Measurements from ENCODE around the gene MKLN1.
A peak's percentile ranks its signal among the peaks of the same experiment; 100 is the strongest.
"Not testable (repeated sequence)": the region's sequence is repeated elsewhere in the genome, so short reads cannot be mapped to it uniquely, and the experiment has no call there.

The MKLN1 gene

DNA sequence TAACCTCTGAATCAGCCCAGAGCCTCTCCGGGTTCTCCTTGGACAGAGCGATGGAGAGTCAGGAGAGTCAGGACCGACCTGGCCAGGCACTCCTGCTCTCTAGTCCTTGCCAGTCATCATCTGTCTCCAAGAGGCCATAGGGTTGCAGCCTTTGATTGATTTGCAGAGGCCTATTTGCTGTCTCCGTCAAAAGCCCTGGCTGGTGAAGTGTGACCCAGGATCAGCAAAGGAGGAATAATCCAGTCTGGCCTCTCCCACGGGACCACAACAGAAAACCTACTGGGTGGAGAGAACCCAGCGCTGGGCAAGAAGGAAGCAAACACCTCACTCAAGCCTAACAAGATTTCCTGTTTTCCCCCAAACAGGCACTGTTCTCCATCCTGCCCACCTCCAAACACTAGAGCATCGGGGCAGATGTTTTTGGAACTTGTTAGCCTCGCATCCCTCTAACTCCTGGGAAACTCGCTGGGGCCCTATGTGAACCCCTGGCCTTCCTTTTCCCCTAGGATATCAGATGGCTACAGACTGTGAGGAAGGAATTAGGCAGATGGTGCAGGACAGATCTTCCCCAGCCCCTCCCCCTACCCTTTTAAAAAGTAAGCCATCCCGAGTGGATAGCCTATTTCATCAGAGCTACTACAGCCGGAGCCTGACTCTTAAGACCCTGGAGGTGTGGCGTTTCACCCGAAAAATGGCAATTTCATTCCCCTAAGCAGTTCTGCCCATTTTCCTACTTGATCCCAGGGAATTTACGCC lies 174.4 kb downstream of the MKLN1 start:
- DNase-seq, result no peak

DNA sequence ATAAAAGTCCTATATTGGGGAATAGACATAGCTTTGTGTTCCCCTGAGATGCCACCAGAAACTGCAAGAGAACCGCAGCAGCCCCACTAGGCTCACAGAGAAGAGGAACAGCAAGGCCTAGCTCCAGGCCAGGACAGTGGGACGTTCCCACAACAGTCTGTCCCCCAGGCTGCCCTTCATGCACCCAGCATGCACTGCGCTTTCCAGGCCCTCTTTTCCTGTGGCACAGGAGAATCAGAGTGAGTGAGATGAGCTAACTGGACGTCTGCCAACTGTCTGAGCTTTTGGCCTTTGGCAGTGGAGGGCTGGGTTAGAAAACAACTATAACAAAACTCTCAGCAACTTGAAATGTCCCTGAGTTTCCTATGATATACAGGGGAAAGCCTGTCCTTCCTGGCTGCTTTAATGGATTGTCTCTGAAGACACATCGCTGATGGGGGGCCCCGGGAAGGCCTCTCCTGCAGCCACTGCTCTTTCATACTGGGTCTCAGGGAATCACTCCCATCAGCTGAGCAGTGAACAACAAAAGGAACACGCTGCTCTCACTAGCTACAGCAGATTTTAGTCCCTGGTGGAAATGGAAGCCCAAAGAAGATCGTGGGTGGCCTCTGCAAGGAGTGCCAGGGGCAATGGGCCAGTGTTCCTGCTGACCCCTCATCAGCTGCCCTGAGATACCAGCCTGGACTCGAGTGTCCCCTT lies 175.3 kb downstream of the MKLN1 start:
- DNase-seq, result no peak

GRCh38 chr7:131503639-131504038 lies 176.0 kb downstream of the MKLN1 start:
- DNase-seq, result no peak

DNA sequence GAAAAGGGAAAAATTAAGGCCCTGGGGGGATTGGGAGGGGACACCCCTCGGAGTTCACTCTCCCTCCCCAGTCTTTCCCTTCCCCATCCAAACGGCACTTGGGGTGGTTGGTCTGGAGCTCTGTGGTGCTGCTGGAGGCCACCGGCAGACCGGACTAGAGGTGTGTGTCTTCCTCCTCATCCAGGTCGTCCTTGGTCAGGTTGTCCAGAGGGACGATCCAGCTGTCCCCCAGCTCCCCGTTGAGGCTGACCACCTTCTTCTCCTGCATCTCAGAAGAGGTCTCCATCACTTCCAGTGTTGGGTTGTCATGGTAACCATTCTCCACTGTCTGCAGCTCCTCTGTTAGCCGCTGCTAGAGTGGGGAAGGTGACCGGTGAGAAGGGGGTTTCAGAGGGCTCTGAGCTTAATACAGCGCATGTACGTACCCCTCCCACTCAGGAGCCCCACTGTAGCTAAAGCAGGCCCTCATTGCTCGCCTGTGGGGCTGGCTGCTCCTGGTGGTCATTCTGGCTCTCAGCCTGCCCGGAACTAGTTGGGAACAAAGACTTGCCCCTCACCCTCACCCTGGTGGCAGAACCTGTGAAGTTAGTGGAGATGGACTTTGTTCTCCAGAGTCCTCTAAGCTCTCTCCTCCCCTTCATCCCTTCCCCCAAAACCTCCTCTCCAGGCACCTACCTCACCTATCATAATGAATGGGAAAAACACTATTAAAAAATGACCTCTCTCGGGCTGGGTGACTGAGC lies 176.7 kb downstream of the MKLN1 start:
- no peak for DNase-seq

DNA sequence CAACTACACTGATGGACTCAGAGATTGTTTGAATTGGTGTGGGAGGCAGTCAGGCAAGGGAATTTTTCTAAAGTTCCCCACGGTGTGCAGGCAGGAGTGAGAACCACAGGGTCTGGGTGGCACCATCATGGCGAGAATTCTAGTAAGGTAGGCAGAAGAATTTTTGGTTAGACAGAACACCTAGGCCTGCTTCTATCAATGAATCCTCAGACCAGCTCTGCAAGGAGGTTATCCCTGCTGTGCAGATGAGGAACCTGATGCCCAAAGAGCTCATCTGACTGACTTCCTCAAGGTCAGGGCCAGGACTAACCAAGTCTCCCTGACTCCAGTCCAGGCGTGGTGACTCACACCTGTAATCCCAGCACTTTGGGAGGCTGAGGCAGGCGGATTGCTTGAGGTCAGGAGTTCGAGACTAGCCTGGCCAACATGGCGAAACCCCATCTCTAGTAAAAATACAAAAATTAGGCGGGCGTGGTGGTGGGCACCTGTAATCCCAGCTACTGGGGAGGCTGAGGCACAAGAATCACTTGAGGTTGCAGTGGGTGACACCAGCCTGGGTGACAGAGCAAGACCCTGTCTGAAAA lies 177.5 kb downstream of the MKLN1 start:
- DNase-seq, result not testable (repeated sequence)

DNA sequence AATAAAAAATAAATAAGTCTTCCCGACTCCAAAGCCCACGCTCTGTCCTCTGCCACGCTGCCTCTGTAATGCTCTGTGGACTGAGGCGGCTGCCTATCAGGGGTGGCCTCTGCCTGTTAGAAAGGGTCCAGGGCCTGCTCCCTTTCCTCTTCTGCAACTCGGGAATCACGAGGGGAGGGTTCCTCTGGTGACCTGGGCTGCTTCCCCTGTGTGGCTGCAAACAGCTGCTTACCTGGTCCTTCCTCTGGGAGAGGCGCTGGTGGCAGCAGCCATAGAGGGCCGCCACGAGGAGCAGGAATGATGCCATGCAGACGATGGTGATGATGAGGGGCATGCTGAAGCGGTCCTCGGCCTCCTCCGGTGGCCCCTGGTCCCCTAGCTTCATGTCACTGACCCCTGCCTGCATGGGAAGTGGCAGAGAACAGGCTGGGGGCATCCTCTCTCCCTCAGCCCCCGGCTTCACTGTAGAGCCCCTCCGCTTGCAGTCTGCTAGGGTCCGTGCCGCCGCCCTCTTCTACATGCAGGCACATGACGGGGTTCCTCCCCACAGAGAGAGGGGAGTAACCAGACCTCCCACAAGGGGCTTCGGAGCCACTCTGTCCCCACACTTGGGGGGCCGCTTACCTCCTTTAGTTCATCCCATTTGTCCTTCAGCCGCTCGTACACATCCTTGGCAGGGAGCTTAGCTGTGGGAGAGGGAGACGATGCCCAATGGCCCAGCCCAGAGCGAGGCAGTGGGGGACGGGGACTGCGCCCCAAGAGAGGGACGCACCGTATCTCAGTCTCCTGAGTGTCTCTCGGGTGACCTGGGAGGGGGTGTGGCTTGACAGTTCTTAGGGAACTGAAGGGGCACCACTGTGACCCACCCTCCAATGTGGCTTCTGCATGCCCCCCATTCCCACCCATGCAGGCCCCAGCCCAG lies 178.2 kb downstream of the MKLN1 start:
- DNase-seq, result no peak

- DNase-seq, result no peak
Observed at GRCh38 chr7:131506597-131506996, 178.9 kb downstream of the MKLN1 start.

- peak; percentile 60 for DNase-seq
Observed at GRCh38 chr7:131507592-131508331, 180.1 kb downstream of the MKLN1 start.

GRCh38 chr7:131508754-131509486 lies 181.2 kb downstream of the MKLN1 start:
- no peak for DNase-seq

DNA sequence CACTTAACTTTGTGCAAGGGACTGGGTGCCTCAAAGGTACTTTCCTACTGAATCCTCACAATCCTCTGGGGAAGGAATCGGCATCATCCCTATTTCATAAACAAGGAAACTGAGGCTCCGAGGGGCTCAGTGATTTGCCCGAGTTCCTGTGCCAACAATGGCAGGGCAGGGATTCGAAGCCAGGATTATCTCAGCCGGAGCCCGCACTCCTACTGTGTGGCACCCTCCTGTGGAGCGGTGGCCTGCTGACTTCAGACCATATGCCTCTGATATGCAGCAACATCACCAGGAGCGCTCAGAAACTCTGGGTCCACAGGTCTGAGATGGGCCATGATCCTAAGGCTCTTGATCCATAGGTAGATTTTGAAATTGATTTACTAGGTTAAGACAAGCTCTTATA lies 182.1 kb downstream of the MKLN1 start:
- no peak for DNase-seq

DNA sequence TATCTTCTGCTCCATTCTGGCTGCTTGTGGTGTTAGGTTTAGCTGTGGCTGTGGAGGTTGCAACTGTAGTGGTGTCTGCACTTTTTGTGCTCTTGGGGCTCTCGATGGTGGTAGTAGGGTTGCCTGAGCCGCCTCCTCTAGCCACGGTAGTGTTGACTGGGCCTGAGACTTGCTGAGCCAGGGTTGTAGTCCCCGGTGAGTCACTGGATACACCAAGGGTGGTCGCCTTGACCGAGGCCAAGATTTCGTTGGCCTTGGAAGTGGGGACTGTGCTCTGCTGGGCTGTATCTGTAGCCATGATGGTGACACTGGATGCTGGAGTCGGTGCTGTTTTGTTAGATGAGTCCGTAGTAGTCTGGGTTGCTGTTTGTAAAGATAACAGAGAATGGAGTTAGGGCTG lies 183.4 kb downstream of the MKLN1 start:
- DNase-seq, result no peak

GRCh38 chr7:131511774-131512535 lies 184.3 kb downstream of the MKLN1 start:
- no peak for DNase-seq

GRCh38 chr7:131513245-131514061 lies 185.8 kb downstream of the MKLN1 start:
- DNase-seq, result peak; percentile 59

DNA sequence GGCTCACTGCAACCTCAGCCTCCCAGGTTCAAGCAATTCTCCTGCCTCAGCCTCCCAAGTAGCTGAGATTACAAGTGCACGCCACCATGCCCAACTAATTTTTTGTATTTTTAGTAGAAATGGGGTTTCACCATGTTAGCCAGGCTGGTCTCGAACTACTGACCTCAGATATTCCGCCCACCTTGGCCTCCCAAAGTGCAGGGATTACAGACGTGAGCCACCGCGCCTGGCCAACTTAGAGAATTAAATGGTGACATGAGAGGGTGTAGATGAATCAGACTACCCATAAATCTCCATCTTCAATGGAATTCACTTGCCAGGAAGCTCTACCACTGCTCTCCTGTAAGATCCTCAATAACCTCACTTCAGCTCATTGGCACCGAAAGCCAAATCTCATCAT lies 187.8 kb downstream of the MKLN1 start:
- not testable (repeated sequence) for DNase-seq

DNA sequence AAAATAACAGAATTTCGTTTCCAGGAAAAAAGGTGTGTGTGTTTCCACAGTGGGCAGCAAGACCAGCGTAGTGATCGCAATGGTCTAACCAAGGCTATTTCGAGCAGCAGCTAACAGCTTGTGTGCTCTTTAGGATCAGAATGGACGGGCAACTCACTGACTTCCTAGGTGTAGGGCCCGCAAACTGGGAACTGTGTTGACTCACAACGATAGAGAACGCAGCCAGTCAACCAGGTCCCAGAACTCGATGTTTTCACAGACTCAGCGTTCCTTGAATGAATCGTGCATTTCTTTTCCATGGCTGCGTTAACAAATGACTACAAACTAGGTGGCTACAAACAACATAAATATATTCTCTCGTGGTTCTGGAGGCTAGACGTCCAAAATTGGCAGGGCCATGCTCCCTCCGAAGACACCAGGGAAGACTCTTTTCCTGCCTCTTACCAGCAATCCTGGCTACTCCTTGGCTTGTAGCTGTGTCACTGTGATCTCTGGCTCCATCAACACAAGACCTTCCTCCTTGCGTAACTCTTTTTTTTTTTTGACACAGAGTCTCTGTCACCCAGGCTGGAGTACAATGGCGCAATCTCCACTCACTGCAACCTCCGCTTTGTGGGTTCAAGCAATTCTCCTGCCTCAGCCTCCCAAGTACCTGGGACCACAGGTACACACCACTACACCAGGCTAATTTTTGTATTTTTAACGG lies 189.7 kb downstream of the MKLN1 start:
- DNase-seq, result no peak

DNA sequence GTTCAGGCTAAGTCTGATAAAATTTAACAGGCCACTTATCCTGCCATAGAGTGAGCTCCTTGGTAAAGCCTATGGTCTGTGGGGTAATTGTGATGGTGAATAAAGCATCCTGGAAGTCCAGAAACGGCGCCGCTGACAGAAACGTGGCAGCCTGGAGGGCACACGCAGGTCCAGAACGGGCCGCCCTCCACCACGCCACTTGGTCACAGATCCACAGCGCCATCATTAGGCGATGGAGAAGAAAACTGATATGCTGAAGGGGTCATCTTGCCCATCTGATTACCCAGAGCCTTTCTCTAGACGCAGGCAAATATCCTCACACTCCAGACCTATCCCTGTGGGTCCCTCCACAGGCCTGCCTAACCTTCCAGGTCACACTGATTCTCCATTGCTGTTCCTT lies 190.9 kb downstream of the MKLN1 start:
- no peak for DNase-seq

GRCh38 chr7:131521651-131522163 lies 194.0 kb downstream of the MKLN1 start:
- no peak for DNase-seq

All from right kidney (tissue), 1 donor.